Measurements from ENCODE around the gene ST3GAL3.

- TF ChIP-seq REST (IDR thresholded peaks at IDR 0.05; ENCODE audit: low read depth, low read length): no peak
- TF ChIP-seq RFX5 (IDR thresholded peaks at IDR 0.05; ENCODE audit: low read depth, low read length): no peak
Observed at GRCh38 chr1:43963890-43964289, 256.6 kb downstream of the ST3GAL3 start.

Data from GM12878 (cell line).